ENCODE measurements around the gene PNMA6E. TPM values are rescaled to one million over a fixed set of nuclear protein-coding genes. Genes with fewer than 3 reads are reported as not detected.

Gene PNMA6E
- total and polyA plus RNA-seq, 8 donors: not detected

DNA sequence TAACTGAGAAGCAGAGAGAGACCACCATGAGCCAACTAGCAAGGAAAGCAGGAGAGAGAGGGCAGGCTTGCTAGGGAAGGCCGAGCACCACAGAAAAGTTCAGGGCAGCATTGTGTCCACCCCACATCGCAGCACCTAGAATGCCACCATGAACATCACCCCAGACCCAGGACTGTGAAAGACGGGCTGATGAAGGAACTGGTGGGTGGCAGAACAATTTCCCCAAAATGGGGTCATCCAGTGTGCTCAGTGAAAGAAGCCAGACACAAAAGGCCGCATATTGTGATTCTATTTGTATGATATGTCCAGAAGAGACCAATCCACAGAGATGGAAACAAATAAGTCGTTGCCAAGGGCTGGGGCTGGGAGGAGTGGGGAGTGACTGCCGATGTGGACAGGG is 16.8 kb downstream of the PNMA6E start:
- TF ChIP-seq, protein P1, sequence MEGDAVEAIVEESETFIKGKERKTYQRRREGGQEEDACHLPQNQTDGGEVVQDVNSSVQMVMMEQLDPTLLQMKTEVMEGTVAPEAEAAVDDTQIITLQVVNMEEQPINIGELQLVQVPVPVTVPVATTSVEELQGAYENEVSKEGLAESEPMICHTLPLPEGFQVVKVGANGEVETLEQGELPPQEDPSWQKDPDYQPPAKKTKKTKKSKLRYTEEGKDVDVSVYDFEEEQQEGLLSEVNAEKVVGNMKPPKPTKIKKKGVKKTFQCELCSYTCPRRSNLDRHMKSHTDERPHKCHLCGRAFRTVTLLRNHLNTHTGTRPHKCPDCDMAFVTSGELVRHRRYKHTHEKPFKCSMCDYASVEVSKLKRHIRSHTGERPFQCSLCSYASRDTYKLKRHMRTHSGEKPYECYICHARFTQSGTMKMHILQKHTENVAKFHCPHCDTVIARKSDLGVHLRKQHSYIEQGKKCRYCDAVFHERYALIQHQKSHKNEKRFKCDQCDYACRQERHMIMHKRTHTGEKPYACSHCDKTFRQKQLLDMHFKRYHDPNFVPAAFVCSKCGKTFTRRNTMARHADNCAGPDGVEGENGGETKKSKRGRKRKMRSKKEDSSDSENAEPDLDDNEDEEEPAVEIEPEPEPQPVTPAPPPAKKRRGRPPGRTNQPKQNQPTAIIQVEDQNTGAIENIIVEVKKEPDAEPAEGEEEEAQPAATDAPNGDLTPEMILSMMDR (IDR thresholded peaks at IDR 0.05): no peak
- intact Hi-C loops (cut with DNase I): no loop called here
- H3K4me1 ChIP-seq: no peaks in the 10 kb centered on the region
- no peaks in the 10 kb centered on the region for H3K9me3 ChIP-seq
- no peak for DNase-seq
- ATAC-seq: no peak
- H3K4me3 ChIP-seq: no peak overlapping the region
- no peaks in the 10 kb centered on the region for H3K36me3 ChIP-seq
- H3K27ac ChIP-seq: no peak overlapping the region
- no peaks in the 10 kb centered on the region for H3K27me3 ChIP-seq

DNA sequence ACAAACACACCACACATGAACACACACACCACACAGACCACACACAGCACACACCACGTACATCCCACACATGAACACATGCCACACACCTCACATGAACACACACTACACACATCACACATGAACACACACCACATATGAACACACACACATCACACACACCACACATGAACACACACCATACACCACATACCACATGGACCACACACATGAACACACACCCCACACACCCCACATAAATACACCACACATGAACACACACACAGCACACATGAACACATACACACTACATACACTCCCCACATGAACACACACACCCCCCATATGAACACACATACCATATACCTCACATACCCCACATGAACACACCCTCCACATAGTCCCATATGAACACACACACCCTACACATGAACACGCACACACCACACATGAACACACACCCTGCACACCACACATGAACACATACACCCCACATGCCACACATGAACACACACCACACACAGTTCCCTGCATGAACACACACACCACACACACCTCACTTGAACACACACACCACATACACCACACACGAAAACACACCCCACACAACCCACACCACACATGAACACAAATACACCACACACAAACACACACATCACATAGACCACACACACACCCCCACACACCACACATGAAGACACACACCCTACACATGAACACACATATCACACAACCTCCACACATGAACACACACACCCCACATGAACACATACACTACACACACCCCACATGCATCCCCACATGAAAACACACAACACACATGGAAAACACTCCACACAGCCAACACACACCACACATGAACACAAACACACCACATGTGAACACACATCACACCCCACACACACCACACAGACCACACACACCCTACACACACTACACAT is 18.3 kb downstream of the PNMA6E start:
- intact Hi-C loops (cut with DNase I): no loop called here
- DNase-seq: no peak

DNA sequence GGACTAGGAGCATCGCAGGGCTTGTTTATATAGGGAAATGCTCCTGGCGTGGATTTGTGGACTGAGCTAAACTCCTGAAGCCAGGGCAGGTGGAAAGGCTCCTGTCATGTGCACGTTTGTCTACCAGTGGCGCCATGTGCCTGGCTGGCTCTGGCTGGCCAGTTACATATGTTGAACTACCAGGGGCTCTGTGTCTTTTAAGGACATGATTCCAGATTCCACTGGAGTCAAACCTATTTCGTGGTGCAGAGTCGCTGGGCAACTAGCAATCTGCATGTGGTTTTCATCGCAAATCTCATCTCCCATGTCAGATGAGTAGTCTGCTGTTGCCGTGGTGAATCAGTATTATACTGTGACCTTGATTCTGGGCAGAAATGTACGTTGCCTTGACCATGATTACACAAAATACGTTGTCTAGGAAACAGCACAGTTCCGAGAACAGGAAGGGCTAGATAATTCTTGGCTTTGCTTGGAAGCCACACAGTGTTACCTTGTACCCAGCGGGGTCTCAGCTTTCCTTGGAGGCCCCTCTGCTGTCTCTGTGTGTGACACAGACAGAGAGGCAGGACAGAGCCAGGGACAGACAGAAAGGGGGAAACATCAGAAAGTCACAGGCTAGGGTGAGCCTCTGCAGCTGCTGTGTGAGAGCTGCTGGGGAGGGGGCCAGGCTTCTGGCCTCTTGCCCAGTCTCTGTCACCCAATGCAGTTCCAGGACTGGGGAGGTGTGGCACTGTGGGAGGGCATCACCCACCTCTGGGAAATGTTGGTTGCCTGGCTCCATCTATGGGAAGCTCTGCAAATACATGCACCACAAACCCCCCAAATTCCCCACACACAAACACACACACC is 19.2 kb downstream of the PNMA6E start:
- ATAC-seq (peak; percentile 63), DNase-seq (peak in 2 of 4 donors; percentile 84 to 88)
- peak overlapping the region; percentile 57 to 74 for H3K27ac ChIP-seq
- H3K4me3 ChIP-seq: no peak overlapping the region
- intact Hi-C loops (cut with DNase I): no loop called here
- no peaks in the 10 kb centered on the region for H3K9me3 ChIP-seq
- H3K36me3 ChIP-seq: no peaks in the 10 kb centered on the region
- no peaks in the 10 kb centered on the region for H3K4me1 ChIP-seq
- H3K27me3 ChIP-seq: no peaks in the 10 kb centered on the region
- TF ChIP-seq, protein P1 (IDR thresholded peaks at IDR 0.05): no peak

More for the DNA sequence above, 18.3 kb downstream of the PNMA6E start:
- H3K4me3 ChIP-seq: no peak overlapping the region
- TF ChIP-seq, protein P1 (IDR thresholded peaks at IDR 0.05): no peak
- no peaks in the 10 kb centered on the region for H3K9me3 ChIP-seq
- no peak for ATAC-seq
- H3K4me1 ChIP-seq: no peaks in the 10 kb centered on the region
- H3K27me3 ChIP-seq: no peaks in the 10 kb centered on the region
- H3K36me3 ChIP-seq: no peaks in the 10 kb centered on the region
- no peak overlapping the region for H3K27ac ChIP-seq

DNA sequence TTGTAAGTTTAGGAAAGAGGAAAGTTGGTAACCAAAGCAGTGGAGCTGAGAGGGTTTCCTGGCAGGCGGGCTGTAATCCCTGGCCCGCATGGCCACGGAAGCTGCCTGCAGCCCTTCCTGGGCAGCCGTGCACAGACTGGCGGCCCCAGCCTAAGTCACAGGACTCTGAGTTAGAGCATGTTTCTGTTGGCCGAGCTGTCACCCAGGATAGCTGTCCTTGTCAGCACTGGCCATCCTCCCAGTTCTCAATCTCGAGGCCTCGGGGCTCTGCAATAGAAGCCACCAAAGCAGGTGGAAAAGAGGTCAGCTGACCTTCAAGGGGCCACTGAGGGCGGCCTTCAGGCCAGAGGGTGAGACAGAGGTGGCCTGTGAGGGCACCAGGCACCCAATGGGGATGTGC is 20.5 kb downstream of the PNMA6E start:
- intact Hi-C loops (cut with DNase I): no loop called here
- DNase-seq: no peak
- ATAC-seq: no peak
- no peak overlapping the region for H3K4me3 ChIP-seq
- no peak overlapping the region for H3K27ac ChIP-seq
- H3K36me3 ChIP-seq: no peaks in the 10 kb centered on the region
- TF ChIP-seq, protein P1 (IDR thresholded peaks at IDR 0.05): no peak
- H3K9me3 ChIP-seq: no peaks in the 10 kb centered on the region
- H3K4me1 ChIP-seq: no peaks in the 10 kb centered on the region
- H3K27me3 ChIP-seq: no peaks in the 10 kb centered on the region
